Measurements from ENCODE around the gene EPS15. TPM values are rescaled to one million over a fixed set of nuclear protein-coding genes. Genes with fewer than 3 reads are reported as not detected.

EPS15 gene
- total and polyA plus RNA-seq, 9 of the 15 experiments (the other 6 are each of a cell fraction or from before 2014, with no cell fraction given), result 23.1 to 69.0 (median 41.7) TPM

DNA sequence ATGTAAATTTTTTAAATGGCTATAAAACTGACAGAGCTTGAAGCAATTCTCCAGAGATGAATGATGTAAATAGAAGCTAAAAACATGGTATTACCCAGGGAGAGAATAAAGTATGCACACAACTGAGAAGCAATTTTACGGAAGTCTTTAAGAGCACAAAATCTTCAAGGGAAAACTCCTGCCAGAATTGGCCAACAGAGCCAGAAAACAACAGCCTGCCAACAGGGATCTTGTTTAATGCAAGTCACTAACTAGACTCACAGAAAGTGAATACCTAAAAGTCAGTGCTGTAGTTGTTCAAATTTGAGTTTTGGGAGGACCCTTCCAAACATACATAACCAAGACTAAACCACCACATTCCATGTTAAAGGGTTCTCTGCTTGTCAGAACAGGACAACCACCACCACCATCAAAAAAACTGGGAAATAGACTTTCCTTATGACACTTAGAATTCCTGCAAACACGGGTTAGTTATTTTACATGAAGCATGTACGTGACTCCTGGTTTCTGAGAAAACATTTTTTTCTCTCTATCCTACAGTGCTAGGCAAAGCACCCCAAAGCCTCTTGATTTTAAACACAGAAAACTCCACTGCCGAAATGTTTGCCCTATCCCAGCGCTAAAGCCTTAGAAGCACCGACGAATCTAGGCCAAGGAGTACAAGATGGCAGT lies 1.6 kb downstream of the EPS15 start (continued):
- TF ChIP-seq HNRNPLL (IDR thresholded peaks at IDR 0.05; ENCODE audit: low read depth, low read length, poor library complexity, severe bottlenecking), result no peak
- TF ChIP-seq MAFF (IDR thresholded peaks at IDR 0.05; ENCODE audit: low read length), result no peak
- no peak for TF ChIP-seq PPARD (CRISPR knock-in tag; IDR thresholded peaks at IDR 0.05)
- no peak for TF ChIP-seq SMARCA4 (IDR thresholded peaks at IDR 0.05)
- TF ChIP-seq, protein P1, sequence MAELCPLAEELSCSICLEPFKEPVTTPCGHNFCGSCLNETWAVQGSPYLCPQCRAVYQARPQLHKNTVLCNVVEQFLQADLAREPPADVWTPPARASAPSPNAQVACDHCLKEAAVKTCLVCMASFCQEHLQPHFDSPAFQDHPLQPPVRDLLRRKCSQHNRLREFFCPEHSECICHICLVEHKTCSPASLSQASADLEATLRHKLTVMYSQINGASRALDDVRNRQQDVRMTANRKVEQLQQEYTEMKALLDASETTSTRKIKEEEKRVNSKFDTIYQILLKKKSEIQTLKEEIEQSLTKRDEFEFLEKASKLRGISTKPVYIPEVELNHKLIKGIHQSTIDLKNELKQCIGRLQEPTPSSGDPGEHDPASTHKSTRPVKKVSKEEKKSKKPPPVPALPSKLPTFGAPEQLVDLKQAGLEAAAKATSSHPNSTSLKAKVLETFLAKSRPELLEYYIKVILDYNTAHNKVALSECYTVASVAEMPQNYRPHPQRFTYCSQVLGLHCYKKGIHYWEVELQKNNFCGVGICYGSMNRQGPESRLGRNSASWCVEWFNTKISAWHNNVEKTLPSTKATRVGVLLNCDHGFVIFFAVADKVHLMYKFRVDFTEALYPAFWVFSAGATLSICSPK (IDR thresholded peaks at IDR 0.05; ENCODE audit: borderline replicate concordance), result peak; percentile 34; the same call in 1 of the 2 replicates
- TF ChIP-seq, protein P2, sequence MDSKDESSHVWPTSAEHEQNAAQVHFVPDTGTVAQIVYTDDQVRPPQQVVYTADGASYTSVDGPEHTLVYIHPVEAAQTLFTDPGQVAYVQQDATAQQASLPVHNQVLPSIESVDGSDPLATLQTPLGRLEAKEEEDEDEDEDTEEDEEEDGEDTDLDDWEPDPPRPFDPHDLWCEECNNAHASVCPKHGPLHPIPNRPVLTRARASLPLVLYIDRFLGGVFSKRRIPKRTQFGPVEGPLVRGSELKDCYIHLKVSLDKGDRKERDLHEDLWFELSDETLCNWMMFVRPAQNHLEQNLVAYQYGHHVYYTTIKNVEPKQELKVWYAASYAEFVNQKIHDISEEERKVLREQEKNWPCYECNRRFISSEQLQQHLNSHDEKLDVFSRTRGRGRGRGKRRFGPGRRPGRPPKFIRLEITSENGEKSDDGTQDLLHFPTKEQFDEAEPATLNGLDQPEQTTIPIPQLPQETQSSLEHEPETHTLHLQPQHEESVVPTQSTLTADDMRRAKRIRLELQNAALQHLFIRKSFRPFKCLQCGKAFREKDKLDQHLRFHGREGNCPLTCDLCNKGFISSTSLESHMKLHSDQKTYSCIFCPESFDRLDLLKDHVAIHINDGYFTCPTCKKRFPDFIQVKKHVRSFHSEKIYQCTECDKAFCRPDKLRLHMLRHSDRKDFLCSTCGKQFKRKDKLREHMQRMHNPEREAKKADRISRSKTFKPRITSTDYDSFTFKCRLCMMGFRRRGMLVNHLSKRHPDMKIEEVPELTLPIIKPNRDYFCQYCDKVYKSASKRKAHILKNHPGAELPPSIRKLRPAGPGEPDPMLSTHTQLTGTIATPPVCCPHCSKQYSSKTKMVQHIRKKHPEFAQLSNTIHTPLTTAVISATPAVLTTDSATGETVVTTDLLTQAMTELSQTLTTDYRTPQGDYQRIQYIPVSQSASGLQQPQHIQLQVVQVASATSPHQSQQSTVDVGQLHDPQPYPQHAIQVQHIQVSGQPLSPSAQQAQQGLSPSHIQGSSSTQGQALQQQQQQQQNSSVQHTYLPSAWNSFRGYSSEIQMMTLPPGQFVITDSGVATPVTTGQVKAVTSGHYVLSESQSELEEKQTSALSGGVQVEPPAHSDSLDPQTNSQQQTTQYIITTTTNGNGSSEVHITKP (IDR thresholded peaks at IDR 0.05; ENCODE audit: partially characterized antibody), result peak; percentile 67
- peak; percentile 57; the same call in 1 of the 2 replicates for TF ChIP-seq ESRRB (CRISPR knock-in tag; IDR thresholded peaks at IDR 0.05; ENCODE audit: borderline replicate concordance)
- no peak for TF ChIP-seq HNRNPH1 (optimal IDR thresholded peaks at IDR 0.05; ENCODE audit: low read depth, low read length)
- TF ChIP-seq DIDO1 (tag; IDR thresholded peaks at IDR 0.05; ENCODE audit: low read depth), result 0 out of 2 replicates have a peak, but pooled peaks have one; percentile 27
- no peak for TF ChIP-seq ZNF140 (CRISPR knock-in tag; IDR thresholded peaks at IDR 0.05)
- TF ChIP-seq SAFB2 (IDR thresholded peaks at IDR 0.05; ENCODE audit: borderline replicate concordance, low read depth, low read length, severe bottlenecking), result no peak
- TF ChIP-seq ZKSCAN8 (CRISPR knock-in tag; IDR thresholded peaks at IDR 0.05), result no peak

All from K562 (cell line).